Measurements from ENCODE around the gene LYPD1.

Gene LYPD1

GRCh38 chr2:132640116-132640515 lies 29.9 kb downstream of the LYPD1 start:
- H3K27ac ChIP-seq (ENCODE audit: low read depth, low read length), result no peak overlapping the region
- no peaks in the 10 kb centered on the region for H3K36me3 ChIP-seq (ENCODE audit: control insufficient read depth, insufficient read depth, low read length)
- no peaks in the 10 kb centered on the region for H3K27me3 ChIP-seq (ENCODE audit: control insufficient read depth, insufficient read depth, low read length)
- peaks cover 5% of the 10 kb centered on the region for H3K4me1 ChIP-seq (ENCODE audit: control insufficient read depth, insufficient read depth, low read length)
- no peak overlapping the region for H3K9ac ChIP-seq (ENCODE audit: low read length)
- no peak overlapping the region for H3K4me3 ChIP-seq (ENCODE audit: low read length)

- H3K4me3 ChIP-seq (ENCODE audit: low read length), result no peak overlapping the region
- peaks cover 5% of the 10 kb centered on the region for H3K4me1 ChIP-seq (ENCODE audit: control insufficient read depth, insufficient read depth, low read length)
- H3K27ac ChIP-seq (ENCODE audit: low read depth, low read length), result no peak overlapping the region
- H3K9ac ChIP-seq (ENCODE audit: low read length), result no peak overlapping the region
- no peaks in the 10 kb centered on the region for H3K36me3 ChIP-seq (ENCODE audit: control insufficient read depth, insufficient read depth, low read length)
- H3K27me3 ChIP-seq (ENCODE audit: control insufficient read depth, insufficient read depth, low read length), result no peaks in the 10 kb centered on the region
These were observed 31.5 kb downstream of the LYPD1 start for GRCh38 chr2:132638313-132639040.

- no peaks in the 10 kb centered on the region for H3K27me3 ChIP-seq (ENCODE audit: control insufficient read depth, insufficient read depth, low read length)
- H3K4me1 ChIP-seq (ENCODE audit: control insufficient read depth, insufficient read depth, low read length), result peaks cover 5% of the 10 kb centered on the region
- no peak overlapping the region for H3K4me3 ChIP-seq (ENCODE audit: low read length)
- H3K27ac ChIP-seq (ENCODE audit: low read depth, low read length), result no peak overlapping the region
- H3K36me3 ChIP-seq (ENCODE audit: control insufficient read depth, insufficient read depth, low read length), result no peaks in the 10 kb centered on the region
- H3K9ac ChIP-seq (ENCODE audit: low read length), result no peak overlapping the region
These were observed 33.7 kb downstream of the LYPD1 start for GRCh38 chr2:132636346-132636745.

GRCh38 chr2:132633635-132634034 lies 36.4 kb downstream of the LYPD1 start:
- no peaks in the 10 kb centered on the region for H3K27me3 ChIP-seq (ENCODE audit: control insufficient read depth, insufficient read depth, low read length)
- H3K4me3 ChIP-seq (ENCODE audit: low read length), result no peak overlapping the region
- peaks cover 5% of the 10 kb centered on the region for H3K4me1 ChIP-seq (ENCODE audit: control insufficient read depth, insufficient read depth, low read length)
- no peaks in the 10 kb centered on the region for H3K36me3 ChIP-seq (ENCODE audit: control insufficient read depth, insufficient read depth, low read length)
- H3K27ac ChIP-seq (ENCODE audit: low read depth, low read length), result no peak overlapping the region
- H3K9ac ChIP-seq (ENCODE audit: low read length), result no peak overlapping the region

- Histone ChIP-seq H3K27ac (ENCODE audit: low read depth, low read length) (peak overlapping the region; percentile 6), H3K4me3 (ENCODE audit: low read length) (no peak overlapping the region)
These were observed 37.9 kb downstream of the LYPD1 start for GRCh38 chr2:132632000-132632649.

GRCh38 chr2:132627536-132627935 lies 42.5 kb downstream of the LYPD1 start:
- no peak overlapping the region for H3K9ac ChIP-seq (ENCODE audit: low read length)
- no peak overlapping the region for H3K27ac ChIP-seq (ENCODE audit: low read depth, low read length)
- no peaks in the 10 kb centered on the region for H3K4me1 ChIP-seq (ENCODE audit: control insufficient read depth, insufficient read depth, low read length)
- no peaks in the 10 kb centered on the region for H3K27me3 ChIP-seq (ENCODE audit: control insufficient read depth, insufficient read depth, low read length)
- H3K36me3 ChIP-seq (ENCODE audit: control insufficient read depth, insufficient read depth, low read length), result no peaks in the 10 kb centered on the region
- no peak overlapping the region for H3K4me3 ChIP-seq (ENCODE audit: low read length)

More at GRCh38 chr2:132632000-132632649, 37.9 kb downstream of the LYPD1 start:
- H3K27me3 ChIP-seq (ENCODE audit: control insufficient read depth, insufficient read depth, low read length), result no peaks in the 10 kb centered on the region
- H3K4me1 ChIP-seq (ENCODE audit: control insufficient read depth, insufficient read depth, low read length), result peaks cover 5% of the 10 kb centered on the region
- no peak overlapping the region for H3K9ac ChIP-seq (ENCODE audit: low read length)
- H3K36me3 ChIP-seq (ENCODE audit: control insufficient read depth, insufficient read depth, low read length), result no peaks in the 10 kb centered on the region

- H3K27me3 ChIP-seq (ENCODE audit: control insufficient read depth, insufficient read depth, low read length), result no peaks in the 10 kb centered on the region
- H3K4me3 ChIP-seq (ENCODE audit: low read length), result no peak overlapping the region
- no peak overlapping the region for H3K9ac ChIP-seq (ENCODE audit: low read length)
- no peaks in the 10 kb centered on the region for H3K36me3 ChIP-seq (ENCODE audit: control insufficient read depth, insufficient read depth, low read length)
- H3K4me1 ChIP-seq (ENCODE audit: control insufficient read depth, insufficient read depth, low read length), result no peaks in the 10 kb centered on the region
- H3K27ac ChIP-seq (ENCODE audit: low read depth, low read length), result no peak overlapping the region
These were observed 46.7 kb downstream of the LYPD1 start for GRCh38 chr2:132623096-132623839.

- Histone ChIP-seq H3K27ac (ENCODE audit: low read depth, low read length) (no peak overlapping the region), H3K27me3 (ENCODE audit: control insufficient read depth, insufficient read depth, low read length) (no peaks in the 10 kb centered on the region), H3K4me3 (ENCODE audit: low read length) (no peak overlapping the region), H3K4me1 (ENCODE audit: control insufficient read depth, insufficient read depth, low read length) (peaks cover 1% of the 10 kb centered on the region), H3K36me3 (ENCODE audit: control insufficient read depth, insufficient read depth, low read length) (no peaks in the 10 kb centered on the region), H3K9ac (ENCODE audit: low read length) (no peak overlapping the region)
These were observed 48.7 kb downstream of the LYPD1 start for GRCh38 chr2:132621131-132621875.

- Histone ChIP-seq H3K4me3 (ENCODE audit: low read length) (no peak overlapping the region), H3K27ac (ENCODE audit: low read depth, low read length) (no peak overlapping the region), H3K27me3 (ENCODE audit: control insufficient read depth, insufficient read depth, low read length) (no peaks in the 10 kb centered on the region), H3K36me3 (ENCODE audit: control insufficient read depth, insufficient read depth, low read length) (no peaks in the 10 kb centered on the region), H3K9ac (ENCODE audit: low read length) (no peak overlapping the region), H3K4me1 (ENCODE audit: control insufficient read depth, insufficient read depth, low read length) (peaks cover 2% of the 10 kb centered on the region)
These were observed 49.9 kb downstream of the LYPD1 start for GRCh38 chr2:132620115-132620514.

- Histone ChIP-seq H3K4me3 (ENCODE audit: low read length) (no peak overlapping the region), H3K4me1 (ENCODE audit: control insufficient read depth, insufficient read depth, low read length) (peaks cover 2% of the 10 kb centered on the region), H3K36me3 (ENCODE audit: control insufficient read depth, insufficient read depth, low read length) (no peaks in the 10 kb centered on the region), H3K27me3 (ENCODE audit: control insufficient read depth, insufficient read depth, low read length) (no peaks in the 10 kb centered on the region), H3K27ac (ENCODE audit: low read depth, low read length) (no peak overlapping the region), H3K9ac (ENCODE audit: low read length) (no peak overlapping the region)
These were observed 51.3 kb downstream of the LYPD1 start for GRCh38 chr2:132618734-132619133.

GRCh38 chr2:132617989-132618388 lies 52.0 kb downstream of the LYPD1 start:
- H3K4me1 ChIP-seq (ENCODE audit: control insufficient read depth, insufficient read depth, low read length), result peaks cover 2% of the 10 kb centered on the region
- H3K27ac ChIP-seq (ENCODE audit: low read depth, low read length), result no peak overlapping the region
- H3K27me3 ChIP-seq (ENCODE audit: control insufficient read depth, insufficient read depth, low read length), result no peaks in the 10 kb centered on the region
- H3K4me3 ChIP-seq (ENCODE audit: low read length), result no peak overlapping the region
- H3K36me3 ChIP-seq (ENCODE audit: control insufficient read depth, insufficient read depth, low read length), result no peaks in the 10 kb centered on the region
- H3K9ac ChIP-seq (ENCODE audit: low read length), result no peak overlapping the region

Data from rectal smooth muscle tissue (tissue), 1 donor.